ENCODE measurements around the gene PER2.

Gene PER2

DNA sequence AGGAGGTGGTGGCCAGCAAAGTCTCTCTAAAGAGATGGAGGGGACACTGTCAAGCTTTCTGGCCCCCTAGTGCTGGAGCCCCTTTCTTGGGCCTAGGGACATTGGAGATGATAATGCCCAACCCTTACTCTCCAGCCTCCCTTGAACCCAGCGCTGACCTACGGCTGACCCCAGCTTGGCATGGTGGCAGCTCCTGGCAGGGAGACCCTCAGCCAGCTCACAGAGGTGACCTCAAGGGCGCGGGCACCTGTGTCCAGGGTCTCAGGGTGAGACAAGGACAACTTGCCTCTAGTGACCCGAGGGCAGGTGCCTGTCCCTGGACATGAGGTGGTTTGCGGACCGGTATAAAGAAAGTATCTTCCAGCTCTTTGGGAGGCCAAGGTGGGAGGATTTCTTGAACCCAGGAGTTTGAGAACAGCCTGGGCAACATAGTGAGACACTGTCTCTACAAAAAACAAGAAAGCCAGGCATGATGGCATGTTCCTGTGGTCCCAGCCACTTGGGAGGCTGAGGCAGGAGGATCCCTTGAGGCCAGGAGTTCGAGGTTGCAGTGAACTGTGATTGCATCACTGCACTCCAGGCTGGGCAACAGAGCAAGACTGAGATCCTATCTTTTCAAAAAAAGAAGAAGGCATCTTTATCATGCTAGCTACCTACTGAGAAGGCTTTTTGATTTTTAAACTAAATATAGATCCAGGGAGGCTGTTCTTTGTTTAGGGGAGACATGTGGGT is 3.3 kb upstream of the PER2 start:
- TF ChIP-seq, protein P1, sequence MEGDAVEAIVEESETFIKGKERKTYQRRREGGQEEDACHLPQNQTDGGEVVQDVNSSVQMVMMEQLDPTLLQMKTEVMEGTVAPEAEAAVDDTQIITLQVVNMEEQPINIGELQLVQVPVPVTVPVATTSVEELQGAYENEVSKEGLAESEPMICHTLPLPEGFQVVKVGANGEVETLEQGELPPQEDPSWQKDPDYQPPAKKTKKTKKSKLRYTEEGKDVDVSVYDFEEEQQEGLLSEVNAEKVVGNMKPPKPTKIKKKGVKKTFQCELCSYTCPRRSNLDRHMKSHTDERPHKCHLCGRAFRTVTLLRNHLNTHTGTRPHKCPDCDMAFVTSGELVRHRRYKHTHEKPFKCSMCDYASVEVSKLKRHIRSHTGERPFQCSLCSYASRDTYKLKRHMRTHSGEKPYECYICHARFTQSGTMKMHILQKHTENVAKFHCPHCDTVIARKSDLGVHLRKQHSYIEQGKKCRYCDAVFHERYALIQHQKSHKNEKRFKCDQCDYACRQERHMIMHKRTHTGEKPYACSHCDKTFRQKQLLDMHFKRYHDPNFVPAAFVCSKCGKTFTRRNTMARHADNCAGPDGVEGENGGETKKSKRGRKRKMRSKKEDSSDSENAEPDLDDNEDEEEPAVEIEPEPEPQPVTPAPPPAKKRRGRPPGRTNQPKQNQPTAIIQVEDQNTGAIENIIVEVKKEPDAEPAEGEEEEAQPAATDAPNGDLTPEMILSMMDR (IDR thresholded peaks at IDR 0.05; ENCODE audit: control insufficient read depth, extremely low read depth, insufficient read depth): no peak
- no peak for DNase-seq (ENCODE audit: low read depth)
- H3K4me3 ChIP-seq (ENCODE audit: low read depth, low read length): no peak overlapping the region

DNA sequence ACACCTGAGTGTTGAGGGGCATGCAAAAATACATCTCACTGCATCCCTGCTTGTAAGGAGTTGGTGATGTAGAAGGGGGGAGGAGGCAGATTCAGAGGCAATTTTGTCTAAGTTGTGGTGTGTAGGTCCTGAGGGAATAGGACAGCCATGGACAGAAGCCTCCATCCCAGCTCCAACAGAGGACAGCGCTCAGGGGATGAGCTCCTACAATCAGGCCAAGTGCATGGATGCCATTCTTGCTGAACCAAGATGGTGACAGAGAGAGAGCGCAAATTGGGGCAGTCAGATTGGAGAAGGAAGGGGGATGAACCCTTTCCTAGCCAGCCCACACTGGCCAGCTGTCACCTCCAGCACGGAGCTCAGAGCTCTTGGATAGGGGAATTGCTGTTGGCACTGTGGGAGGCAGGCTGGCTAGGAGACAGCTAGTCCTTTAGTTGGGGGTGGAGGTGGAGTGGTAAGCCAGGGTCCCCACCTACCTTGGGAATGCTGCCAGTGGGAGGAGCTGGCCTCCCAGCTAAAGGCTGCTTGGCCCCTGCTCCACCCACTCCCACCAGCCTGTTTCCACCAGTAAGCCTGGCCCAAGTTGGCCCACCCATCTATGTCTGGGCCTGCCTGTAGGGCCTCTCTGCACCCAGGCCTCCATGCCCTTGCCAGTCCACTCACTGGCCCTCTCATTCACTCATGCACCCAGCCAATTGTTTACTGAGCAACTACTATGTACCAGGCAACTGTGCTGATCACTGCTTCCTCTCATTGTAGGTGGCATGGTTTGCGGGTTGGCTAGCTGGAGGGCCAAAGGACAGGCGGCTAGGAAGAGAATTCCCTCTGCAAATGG is 2.5 kb upstream of the PER2 start:
- DNase-seq (ENCODE audit: low read depth): no peak
- TF ChIP-seq, protein P1 (IDR thresholded peaks at IDR 0.05; ENCODE audit: control insufficient read depth, extremely low read depth, insufficient read depth): no peak
- no peak overlapping the region for H3K4me3 ChIP-seq (ENCODE audit: low read depth, low read length)

DNA sequence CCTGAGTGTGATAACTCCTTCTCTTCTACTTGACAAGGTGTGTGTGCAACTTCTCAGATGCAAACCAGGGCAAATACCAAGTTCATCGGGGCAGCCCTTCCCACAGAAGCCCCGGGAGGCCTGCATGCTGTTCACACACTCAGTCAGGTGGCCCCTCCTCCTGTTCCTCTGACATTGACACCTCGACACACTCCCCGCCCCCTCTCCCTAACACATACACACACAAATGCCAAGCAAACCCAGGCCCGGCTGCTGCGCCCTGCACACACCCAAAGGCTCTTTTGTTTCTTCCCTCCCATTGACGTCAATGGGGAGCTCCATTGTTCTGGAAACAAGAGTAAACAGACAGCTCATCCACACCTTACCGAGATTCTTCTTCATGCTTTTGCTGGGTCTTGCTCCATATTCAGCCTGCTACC is 1.7 kb upstream of the PER2 start:
- no peak for DNase-seq (ENCODE audit: low read depth)
- H3K4me3 ChIP-seq (ENCODE audit: low read depth, low read length): no peak overlapping the region
- TF ChIP-seq, protein P1 (IDR thresholded peaks at IDR 0.05; ENCODE audit: control insufficient read depth, extremely low read depth, insufficient read depth): no peak

DNA sequence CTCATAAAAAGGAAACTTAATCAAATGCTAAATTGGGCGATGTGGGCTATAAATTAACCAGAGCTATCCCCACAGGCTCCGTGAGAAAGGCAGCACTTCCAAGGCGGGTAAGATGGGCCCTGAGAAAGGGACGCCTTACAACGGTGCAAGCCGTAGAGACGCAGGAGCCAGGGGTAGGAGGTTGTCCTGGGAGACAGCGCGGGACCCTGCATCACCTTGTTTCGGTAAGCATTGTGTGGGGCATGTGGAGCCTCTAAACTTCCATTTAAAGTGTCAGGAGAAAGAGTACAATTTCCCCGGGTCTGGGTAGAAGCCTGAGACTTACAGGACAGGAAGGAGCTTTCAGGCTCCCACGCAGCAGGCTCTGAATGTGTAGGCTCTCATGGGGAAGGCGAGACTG is 1.2 kb upstream of the PER2 start:
- no peak for DNase-seq (ENCODE audit: low read depth)
- H3K4me3 ChIP-seq (ENCODE audit: low read depth, low read length): peak overlapping the region; percentile 70
- TF ChIP-seq, protein P1 (IDR thresholded peaks at IDR 0.05; ENCODE audit: control insufficient read depth, extremely low read depth, insufficient read depth): no peak

DNA sequence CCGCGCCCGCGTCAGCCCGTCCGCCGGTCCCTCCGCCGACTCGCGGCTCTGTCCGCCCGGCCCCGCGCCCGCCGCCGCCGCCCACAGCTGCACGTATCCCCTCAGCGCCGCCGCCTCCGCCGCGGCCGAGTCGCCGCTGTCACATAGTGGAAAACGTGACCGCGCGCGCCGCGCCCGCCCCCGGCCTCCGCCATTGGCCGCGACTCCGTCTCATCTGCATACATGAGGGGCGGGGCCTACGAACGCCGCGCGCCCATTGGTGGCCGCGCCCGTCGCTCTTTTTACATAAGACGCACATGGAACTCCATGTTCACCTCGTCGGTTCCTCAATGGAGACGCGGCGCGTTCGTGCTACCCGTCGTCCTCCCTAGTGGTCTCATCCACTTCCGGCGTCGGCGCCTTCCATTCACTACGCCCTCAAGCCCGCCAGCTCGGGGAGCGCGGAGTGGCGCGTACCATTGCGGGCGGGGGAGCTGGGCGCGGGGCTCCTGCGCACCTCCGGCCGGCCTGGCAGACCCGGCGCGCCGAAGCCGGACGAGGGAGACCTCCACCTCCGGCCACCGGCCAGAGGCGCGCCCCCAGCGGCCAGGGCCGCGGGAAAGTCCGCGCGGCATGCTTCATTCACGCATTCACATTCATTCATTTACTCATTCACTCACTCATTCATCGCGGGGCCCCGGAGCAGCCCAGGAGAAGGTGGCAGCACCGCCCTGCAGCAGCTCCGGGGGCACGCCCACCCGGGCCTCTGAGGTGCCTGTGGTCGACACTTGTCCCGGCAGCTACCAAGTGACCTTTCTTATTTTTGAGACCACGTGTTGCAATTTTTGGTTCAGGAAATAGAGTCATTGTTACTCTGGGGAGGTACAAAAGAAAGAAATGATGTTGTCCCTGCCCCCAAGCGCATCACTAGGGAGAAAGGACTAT is 502 bp upstream of the PER2 start:
- DNase-seq (ENCODE audit: low read depth): peak; percentile 93
- peak overlapping the region; percentile 70 for H3K4me3 ChIP-seq (ENCODE audit: low read depth, low read length)
- TF ChIP-seq, protein P1 (IDR thresholded peaks at IDR 0.05; ENCODE audit: control insufficient read depth, extremely low read depth, insufficient read depth): 0 out of 2 replicates have a peak, but pooled peaks have one; percentile 6

DNA sequence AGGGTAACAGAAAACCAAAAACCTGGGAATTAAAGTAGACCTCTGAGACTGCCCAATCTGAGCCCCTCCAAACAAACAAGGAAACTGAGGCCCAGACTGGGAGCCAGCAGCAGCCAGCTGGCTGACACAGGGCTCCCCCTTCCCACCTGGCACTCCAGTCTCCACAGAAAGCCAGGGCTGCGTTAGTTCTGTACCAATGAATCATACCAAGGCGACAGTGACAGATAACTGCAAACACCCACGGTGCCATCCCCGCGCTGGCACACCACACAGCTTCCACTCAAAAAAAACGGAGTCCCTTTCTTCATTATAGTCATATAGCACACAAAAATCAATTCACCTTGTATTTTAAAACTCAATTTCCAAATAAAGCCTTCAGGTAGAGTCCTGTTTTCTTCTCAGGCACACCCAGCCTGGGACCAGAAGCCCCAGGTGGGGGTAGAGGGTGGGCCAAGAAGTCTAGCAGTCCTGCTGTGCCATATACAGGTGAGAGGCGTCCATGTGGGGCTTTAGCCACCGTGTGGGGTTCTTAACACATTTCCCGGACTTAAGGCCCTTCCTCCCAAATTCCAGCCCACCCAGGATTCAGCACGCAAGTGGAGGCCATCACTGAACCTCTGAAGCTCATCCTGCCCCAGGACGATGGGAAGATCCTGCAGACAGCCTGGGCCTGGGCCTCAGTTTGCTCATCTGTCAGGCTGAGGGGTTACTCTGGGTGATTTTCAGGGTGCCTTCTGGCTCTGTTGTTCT is 1.2 kb downstream of the PER2 start:
- peak overlapping the region; percentile 70 for H3K4me3 ChIP-seq (ENCODE audit: low read depth, low read length)
- TF ChIP-seq, protein P1 (IDR thresholded peaks at IDR 0.05; ENCODE audit: control insufficient read depth, extremely low read depth, insufficient read depth): no peak
- no peak for DNase-seq (ENCODE audit: low read depth)

Data from LNCaP clone FGC (cell line).